HG03571 (cell line): ENCODE measurements around the gene NECAB3.
"Not testable (repeated sequence)": the region's sequence is repeated elsewhere in the genome, so short reads cannot be mapped to it uniquely, and the experiment has no call there.

ENCODE experiments used
- ATAC-seq: cut with Tn5 transposase; IDR thresholded peaks from one replicate; pipeline ENCODE4 v1.9.1; 2021; ENCODE audit not compliant: unreplicated experiment

NECAB3 gene, protein sequence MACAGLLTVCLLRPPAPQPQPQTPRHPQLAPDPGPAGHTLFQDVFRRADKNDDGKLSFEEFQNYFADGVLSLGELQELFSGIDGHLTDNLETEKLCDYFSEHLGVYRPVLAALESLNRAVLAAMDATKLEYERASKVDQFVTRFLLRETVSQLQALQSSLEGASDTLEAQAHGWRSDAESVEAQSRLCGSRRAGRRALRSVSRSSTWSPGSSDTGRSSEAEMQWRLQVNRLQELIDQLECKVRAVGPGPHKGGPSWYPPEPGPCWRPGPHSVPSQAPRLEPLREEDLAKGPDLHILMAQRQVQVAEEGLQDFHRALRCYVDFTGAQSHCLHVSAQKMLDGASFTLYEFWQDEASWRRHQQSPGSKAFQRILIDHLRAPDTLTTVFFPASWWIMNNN

DNA sequence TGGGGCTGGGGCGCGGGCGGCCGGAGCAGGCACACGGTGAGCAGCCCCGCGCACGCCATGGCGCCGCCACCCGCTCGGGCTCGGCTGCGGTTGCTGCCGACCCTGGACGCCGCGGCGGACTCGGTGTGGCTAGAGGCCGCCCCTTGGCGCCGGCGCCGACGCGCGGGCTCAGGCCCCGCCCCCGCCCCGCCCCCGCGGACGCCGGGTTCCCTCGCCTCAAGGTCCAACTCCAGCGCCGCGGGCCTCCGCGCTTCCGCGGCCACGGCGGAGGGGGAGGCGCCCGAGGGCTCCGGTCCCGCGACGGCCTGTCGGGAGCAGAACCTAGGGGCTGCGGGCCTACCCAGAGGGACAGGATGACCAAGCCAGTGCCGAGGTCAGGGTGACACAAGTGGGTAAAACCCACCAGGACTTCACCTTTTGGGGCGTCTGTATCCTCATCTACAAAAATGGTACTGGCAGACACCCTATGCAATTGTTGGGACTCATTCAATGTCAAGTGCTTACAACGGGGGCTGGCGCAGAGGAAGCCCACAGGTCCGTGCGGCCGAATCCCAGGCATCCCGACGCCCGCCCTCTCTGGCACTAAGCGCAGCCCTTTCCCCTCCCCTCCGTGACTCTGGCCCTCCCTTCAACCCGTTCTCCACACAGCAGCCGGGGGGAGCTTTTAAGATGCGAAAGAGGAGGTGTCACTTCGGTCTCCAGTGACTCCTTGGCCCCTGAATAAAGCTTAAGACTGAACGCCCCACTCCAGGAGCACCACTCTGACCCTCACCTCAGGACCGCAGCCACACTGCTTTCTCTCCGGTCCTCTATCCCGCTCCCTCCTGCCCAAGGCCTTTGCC, at the start of gene NECAB3:
TSS of gene NECAB3 (minus strand) at position 135 of the 842 bp plus-strand sequence. CDS start at position 59, 76 bp downstream.
- ATAC-seq: no peak

DNA sequence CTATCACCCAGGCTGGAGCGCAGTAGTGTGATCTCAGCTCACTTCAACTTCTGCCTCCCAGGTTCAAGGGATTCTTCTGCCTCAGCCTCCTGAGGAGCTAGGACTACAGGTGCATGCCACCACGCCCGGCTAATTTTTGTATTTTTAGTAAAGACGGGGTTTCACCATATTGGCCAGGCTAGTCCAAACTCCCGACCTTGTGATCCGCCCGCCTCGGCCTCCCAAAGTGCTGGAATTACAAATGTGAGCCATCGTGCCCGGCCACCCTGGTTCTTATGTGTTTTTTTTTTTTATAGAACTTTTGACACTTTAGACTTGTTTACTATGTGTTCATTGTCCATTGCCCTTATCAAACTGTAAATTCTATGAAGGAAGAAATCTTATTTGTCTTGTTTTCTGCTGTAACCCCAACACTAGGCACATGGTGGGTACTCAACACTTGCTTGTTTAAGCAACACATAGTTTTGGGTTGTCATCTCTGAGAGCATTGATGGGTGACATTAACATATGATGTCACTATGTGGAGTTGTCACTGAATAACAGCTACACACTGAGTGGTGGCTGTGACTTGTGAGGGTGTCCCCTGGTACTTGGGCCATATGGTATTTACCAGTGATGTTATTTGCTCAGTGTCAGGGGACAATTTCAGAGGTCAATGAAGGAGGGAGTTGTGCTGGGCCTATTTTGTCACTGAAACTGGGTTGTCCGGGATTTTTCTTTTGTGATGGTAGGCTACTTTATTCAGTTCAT, 47.3 kb upstream of the NECAB3 start:
- ATAC-seq: no peak

DNA sequence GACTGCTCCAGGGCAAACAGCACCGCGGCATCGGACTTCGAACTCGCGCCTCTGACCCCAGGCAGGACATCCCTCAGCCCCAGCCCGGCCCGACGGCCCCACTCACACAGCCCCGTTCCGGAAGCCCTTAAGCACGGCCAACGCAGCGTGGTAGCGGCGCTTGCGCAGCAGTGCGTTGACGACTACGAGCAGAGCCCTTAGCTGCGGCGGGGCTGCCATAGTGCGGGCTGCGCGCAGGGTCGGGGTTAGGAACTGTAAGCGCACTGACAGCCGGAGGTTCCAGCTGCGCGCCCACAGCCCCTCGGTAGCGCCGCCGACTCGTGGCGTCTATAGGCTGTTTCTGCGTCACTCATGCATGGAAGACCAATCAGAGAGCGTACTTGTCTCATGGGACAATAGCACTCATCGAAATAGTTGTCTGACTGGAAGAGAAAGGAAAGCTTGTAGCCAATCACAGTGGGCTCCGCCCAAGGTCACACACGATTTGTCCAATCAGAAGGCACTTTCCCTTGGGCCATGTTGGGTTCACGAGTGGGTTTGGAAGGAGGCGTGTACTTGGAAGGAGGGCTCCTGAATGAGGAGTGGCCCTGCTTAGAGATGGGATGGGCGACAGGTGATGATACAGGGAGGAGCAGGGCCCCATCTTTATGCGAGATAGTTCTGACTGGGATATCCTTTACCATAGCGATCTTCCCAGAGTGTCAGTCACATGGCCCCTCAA, 45.9 kb upstream of the NECAB3 start, which contains the start of gene PXMP4:
TSS of gene PXMP4 (minus strand) at position 322 of the 721 bp plus-strand sequence. CDS start at position 219, 103 bp downstream.
- peak; percentile 94 for ATAC-seq

DNA sequence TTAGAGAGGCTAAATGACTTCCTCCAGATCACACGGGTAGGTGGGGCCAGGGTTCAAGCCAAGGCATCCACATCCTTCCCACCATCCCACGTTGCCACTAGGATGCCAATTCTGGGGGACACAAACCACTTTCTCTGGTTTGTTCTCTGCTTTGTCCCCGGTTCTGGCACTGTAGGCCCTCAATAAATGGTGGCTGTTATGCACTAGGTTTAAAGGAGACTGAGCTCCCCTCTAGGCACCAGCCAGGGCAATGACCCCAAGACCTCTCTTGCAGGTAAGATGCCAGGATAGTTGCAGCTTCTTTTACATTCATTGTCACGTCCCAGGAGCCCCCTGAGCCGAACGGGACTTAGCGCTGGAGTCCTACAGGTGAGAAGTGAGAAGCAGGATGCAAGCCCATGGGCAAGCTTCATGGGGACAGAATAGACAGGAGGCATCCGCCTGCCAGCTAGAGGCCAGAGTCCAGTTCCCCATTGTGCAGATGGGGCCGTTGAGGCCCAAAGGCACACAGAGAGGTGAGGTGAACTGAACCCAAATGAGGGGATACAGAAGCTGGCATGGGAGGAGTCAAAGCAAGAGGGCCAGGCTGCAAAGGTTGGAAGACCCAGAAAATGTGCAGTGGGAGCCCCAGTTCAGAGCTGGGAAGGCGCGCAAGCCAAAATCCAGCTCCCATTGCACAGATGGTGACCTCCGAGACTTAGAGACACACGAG, 45.2 kb upstream of the NECAB3 start:
- no peak for ATAC-seq

DNA sequence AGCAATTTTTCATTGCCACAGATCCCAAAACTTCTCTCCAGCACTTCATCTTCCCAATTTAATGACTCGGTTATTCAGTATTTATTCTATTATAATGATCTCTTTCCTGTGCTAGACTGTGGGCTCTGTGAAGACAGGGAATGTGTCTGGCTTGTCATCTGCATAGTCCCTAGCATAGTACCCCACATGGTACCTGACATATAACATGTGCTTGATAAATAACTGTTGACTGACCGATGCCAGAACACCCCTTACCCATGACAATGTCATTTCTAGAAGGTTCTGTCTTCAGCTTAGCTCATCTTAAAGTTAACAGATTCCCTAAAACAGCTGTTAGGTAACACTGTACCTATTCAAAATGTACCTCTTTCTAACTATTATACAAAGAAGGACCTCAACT, 42.3 kb upstream of the NECAB3 start:
- ATAC-seq: no peak

DNA sequence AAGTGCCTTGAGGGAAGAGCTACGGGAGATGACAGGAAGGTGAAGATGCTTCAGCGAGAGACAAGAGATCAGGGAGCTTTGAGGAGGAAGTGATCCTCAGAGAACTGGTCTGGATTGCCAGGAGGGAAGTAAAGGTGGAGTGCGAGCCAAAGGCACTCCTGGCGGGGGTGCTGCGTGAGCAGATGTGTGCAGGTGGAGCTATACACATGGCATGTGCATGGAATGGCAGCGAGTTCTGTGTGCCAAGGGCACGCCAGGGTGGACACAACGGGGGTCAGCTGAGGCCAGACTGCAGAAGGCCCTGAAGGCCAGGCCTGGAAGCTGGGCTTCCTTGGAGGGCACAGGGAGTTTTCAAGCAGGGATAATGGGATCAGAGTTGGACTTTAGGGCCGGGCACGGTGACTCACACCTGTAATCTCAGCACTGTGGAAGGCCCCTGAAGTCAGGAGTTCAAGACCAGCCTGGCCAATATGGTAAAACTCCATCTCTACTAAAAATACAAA, 39.7 kb upstream of the NECAB3 start:
- no peak for ATAC-seq

DNA sequence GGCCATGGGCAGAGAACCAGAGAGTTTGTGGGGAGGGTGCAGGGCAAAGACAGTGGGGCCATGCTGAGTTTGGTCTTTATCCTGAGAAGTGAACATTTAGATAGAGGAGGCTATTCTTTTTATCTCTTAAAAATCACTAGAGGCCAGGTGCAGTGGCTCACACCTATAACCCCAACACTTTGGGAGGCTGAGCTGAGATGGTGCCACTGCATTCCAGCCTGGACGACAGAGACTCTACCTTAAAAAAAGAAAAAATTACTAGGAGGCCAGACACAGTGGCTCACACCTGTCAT, 37.2 kb upstream of the NECAB3 start:
- ATAC-seq: no peak

DNA sequence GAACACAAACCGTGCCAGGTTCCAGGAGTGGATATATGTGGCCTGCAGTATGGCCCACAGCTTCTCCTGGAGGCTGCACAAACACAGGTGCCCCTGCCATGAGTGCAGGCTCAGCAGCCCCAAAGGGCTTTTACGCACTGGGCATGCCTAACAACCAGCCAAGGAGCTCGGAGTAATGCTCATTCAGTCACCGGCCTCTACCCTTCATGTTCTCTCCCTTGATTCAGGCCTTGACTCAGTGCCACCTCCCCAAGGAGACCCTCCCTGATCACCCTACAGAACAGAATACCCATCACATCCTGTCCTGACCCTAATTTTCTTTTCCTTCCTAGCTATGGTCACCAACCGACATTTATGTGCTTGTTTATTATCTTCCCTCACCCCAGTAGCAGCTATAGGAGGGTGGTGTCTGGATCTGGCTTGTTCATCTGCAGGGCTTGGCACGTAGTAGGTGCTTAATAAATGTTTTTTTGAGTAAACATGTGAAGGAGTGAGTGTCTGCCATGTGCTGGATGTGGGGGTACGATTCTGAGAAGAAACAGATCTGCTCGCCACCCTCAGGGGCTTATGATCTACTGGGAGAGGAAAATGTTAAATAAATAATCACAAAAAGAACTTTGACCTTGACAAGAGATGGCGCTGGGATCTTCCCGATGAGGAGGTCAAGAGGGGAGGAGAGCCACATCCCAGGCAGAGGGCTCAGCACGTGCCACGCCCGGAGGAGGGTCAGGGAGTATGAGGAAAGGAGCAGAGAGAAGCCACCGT, 36.6 kb upstream of the NECAB3 start:
- no peak for ATAC-seq

DNA sequence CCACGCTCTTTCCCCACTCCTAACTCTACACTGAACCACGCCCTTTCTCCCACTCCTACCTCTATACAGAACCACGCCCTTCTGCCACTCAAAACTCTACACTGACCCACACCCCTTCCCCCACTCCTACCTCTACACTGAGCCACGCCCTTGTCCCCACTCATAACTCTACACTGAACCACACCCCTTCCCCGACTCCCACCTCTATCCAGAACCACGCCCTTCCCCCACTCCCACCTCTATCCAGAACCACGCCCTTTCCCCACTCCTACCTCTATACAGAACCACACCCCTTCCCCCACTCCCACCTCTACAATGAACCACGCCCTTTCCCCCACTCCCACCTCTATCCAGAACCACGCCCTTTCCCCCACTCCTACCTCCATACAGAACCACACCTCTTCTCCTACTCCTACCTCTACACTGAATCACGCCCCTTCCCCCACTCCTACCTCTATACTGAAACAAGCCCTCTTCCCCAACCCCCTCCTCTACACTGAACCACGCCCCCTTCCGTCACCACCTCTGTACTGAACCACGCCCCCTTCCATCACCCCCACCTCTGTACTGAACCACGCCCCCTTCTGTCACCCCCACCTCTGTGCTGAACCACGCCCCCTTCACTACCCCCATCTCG, 35.8 kb upstream of the NECAB3 start:
- no peak for ATAC-seq

DNA sequence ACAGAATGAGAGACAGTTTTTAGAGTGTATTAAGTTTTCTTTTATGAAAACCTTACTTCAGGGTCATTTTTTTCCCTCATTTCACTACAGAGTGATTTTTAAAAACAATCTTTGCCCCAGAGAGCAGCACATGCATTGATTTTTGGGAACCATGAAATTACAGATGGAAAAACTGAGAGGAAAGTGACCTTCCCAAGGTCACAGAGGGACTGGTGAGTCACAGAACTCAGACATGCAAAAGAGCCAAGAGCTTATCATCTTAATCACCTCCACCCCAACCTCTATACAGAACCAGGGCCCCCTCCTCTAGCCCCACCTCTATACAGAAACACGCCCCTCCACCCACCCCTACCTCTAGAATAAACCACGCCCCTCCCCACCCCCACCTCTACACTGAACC, 35.2 kb upstream of the NECAB3 start:
- ATAC-seq: no peak

DNA sequence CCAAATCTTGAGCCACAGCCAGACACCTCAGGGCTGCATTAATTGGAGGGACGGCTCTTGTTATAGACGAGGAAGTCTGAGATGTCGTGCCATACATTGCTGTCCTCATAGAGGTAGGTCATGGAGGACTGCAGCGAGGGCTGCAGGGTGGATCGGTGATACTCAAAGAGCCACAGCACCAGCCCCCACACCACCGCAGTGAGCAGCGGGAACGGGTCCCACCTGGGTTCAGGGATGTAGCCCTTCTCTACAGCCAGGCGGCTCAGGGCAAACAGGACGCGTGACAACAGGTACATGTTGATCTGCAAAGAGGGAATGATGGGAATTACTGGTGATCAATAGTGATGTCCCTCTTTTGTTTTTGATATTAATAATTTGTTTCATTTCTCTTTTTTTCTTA, 33.4 kb upstream of the NECAB3 start:
- no peak for ATAC-seq

DNA sequence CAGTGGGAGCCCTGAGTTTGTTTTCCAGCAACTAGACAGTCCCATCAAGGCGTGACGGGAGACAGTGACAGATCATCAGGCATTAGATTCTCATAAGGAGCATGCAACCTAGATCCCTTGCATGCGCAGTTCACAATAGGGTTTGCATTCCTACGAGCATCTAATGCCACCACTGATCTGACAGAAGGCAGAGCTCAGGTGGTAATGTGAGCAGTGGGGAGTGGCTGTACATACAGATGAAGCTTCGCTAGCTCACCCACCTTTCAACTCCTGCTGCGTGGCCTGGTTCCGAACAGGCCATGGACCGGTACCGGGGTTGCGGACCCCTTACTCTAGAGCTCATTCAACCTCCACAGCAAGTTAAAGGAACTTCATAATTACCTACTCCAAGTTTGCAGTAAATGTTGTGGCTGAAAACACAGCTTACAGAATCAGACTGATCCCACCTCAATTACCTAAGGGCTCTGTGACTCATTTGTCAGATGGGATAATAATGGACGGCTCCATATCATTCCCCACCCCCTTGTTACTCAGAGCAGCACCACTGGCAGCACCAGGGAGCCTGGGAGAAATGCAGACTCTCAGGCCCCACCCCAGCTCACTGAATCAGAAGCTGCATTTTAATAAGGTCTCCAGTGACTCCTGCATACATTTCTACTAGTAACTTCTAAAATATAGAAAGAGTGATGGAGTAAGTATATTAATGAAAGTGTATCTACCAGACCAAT, 30.1 kb upstream of the NECAB3 start:
- no peak for ATAC-seq

DNA sequence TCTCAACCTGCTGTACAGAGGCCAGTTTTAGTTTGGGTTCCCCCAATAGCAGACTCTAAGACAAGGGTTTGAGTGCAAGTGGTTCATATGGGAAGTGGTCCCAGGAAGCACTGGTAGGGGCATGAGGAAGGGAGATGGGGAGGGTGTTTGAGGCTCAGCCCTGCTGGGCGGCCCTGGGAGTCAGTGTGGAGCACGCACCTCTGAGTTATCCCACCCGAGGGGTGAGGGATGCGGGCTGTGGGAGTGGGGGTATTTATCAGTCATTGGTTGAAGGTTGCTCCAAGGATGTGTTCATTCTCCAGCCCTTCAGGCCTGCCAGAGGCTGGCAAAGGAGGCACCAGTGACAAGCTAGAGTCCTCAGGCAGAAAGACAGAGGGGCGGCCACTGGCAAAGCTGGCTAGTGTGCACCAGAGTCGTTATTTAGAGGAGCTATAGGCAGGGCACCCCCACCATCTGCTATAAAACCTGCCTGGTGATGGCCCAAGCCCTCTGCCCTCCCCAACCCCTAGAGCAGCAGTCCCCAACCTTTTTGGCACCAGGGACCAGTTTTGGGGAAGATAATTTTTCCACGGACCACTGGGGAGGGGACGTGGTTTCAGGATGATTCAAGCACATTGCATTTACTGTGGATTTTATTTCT, 29.4 kb upstream of the NECAB3 start:
- ATAC-seq: no peak

DNA sequence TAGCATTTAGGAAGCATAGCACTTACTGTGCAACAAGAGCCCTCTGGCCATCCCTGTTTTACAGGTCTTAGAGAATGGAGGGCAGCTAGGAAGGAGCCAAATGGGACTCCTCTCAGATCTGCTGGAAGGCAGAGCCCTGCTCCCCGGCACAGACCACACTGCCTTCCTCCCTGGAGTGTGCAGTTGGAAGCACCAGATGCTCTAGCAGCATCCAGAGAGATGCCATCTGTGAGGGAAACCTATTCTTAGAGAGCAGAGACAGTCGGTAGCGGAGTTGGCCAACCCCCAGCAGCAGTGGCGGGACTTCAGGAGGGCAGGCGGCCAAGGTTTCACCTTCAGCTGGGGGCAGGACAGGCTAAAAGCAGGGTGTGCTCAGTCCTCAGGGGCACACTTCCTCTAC, 28.6 kb upstream of the NECAB3 start:
- ATAC-seq: no peak

DNA sequence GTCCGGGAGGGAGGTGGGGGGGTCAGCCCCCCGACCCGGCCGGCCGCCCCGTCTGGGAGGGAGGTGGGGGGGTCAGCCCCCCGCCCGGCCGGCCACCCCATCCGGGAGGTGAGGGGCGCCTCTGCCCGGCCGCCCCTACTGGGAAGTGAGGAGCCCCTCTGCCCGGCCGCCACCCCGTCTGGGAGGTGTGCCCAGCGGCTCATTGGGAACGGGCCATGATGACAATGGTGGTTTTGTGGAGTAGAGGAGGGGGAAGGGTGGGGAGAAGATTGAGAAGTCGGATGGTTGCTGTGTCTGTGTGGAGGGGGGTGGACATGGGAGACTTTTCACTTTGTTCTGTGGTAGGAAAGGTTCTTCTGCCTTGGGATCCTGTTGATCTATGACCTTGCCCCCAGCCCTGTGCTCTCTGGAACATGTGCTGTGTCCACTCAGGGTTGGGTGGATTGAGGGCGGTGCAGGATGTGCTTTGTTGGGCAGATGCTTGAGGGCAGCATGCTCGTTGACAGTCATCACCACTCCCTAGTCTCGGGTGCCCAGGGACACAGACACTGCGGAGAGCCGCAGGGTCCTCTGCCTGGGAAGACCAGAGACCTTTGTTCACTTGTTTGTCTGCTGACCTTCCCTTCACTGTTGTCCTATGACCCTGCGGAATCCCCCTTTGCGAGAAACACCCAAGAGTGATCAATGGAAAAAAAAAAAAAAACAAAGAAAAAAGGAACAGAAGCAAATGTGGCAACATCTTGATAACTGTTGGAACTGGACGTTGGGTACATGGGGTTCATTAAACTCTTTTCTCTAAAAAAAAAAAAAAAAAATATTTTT, 27.6 kb upstream of the NECAB3 start:
- ATAC-seq: no peak

DNA sequence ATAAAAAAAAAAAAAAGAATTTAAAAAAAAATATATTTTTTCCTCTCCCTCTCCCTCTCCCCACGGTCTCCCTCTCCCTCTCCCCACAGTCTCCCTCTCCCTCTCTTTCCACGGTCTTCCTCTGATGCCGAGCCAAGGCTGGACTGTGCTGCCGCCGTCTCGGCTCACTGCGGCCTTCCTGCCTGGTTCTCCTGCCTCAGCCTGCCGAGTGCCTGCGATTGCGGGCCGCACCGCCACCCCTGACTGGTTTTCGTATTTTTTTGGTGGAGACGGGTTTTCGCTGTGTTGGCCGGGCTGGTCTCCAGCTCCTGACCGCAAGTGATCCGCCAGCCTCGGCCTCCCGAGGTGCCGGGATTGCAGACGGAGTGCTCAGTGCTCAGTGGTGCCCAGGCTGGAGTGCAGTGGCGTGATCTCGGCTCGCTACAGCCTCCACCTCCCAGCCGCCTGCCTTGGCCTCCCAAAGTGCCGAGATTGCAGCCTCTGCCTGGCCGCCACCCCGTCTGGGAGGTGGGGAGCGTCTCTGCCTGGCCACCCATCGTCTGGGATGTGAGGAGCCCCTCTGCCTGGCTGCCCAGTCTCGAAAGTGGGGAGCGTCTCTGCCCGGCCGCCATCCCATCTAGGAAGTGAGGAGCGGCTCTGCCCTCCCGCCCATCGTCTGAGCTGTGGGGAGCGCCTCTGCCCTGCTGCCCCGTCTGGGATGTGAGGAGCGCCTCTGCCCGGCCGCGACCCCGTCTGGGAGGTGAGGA, 26.6 kb upstream of the NECAB3 start:
- ATAC-seq: not testable (repeated sequence)
